A673 (cell line): ENCODE measurements around the gene PEAK3. TPM values are rescaled to one million over a fixed set of nuclear protein-coding genes. Genes with fewer than 3 reads are reported as not detected.
"Not testable (repeated sequence)": the region's sequence is repeated elsewhere in the genome, so short reads cannot be mapped to it uniquely, and the experiment has no call there.

Source experiments
- BruUV-seq: library from RNA; stranded (reverse); fragments of 400-500 nt; replicated peaks from 2 replicates; lab custom pipeline; 2021; lab: Mats Ljungman, UMichigan
- CTCF ChIA-PET: fragments of 300-600 bp; sonication (Branson Sonifier 250); formaldehyde crosslinking; loops from one replicate; lab custom pipeline; 2022; ENCODE audit warnings: antibody characterized with exemption; lab: Charles Lee
- POLR2A ChIA-PET: fragments of 300-600 bp; sonication (Branson Sonifier 250); formaldehyde crosslinking; loops from one replicate; lab custom pipeline; 2022; ENCODE audit warnings: antibody characterized with exemption; ENCODE audit not compliant: low non-redundant PET; lab: Charles Lee
- DNase-seq: peaks from one replicate; pipeline ENCODE4 v3.0.0-alpha.2; 2015; ENCODE audit warnings: low spot score
- H3K27ac ChIP-seq: fragments of 200-600 bp; sonication (generic); 2 replicates; pipeline ENCODE4 v1.5.1; 2016; ENCODE audit warnings: mixed run types, low read depth, mild to moderate bottlenecking, mixed read lengths, antibody characterized with exemption, low read length; ENCODE audit not compliant: poor library complexity, severe bottlenecking
- H3K27me3 ChIP-seq: fragments of 200-600 bp; sonication (generic); replicated peaks from 2 replicates; pipeline ENCODE4 v1.6.1; 2017; ENCODE audit warnings: mixed run types, low read depth, mild to moderate bottlenecking, mixed read lengths, antibody characterized with exemption, low read length; ENCODE audit not compliant: insufficient read depth, poor library complexity
- H3K36me3 ChIP-seq: fragments of 200-600 bp; sonication (generic); 2 replicates; pipeline ENCODE4 v1.6.1; 2016; ENCODE audit warnings: mixed run types, mild to moderate bottlenecking, mixed read lengths, antibody characterized with exemption, low read length; ENCODE audit not compliant: insufficient read depth, poor library complexity, severe bottlenecking
- H3K4me1 ChIP-seq: fragments of 200-600 bp; sonication (generic); 2 replicates; pipeline ENCODE4 v1.6.1; 2017; ENCODE audit warnings: mixed run types, mild to moderate bottlenecking, mixed read lengths, antibody characterized with exemption, low read length; ENCODE audit not compliant: insufficient read depth, poor library complexity, severe bottlenecking
- H3K4me3 ChIP-seq: fragments of 200-600 bp; sonication (generic); 2 replicates; pipeline ENCODE4 v1.5.1; 2016; ENCODE audit warnings: low read depth, mixed run types, mild to moderate bottlenecking, mixed read lengths, low read length; ENCODE audit not compliant: poor library complexity, severe bottlenecking
- H3K9me3 ChIP-seq: fragments of 200-600 bp; sonication (generic); 2 replicates; pipeline ENCODE4 v1.6.1; 2016; ENCODE audit warnings: mixed run types, low read depth, mild to moderate bottlenecking, mixed read lengths, antibody characterized with exemption, low read length; ENCODE audit not compliant: poor library complexity, severe bottlenecking
- CTCF ChIP-seq: fragments of 300-800, 200-600 bp; sonication (generic); conservative IDR thresholded peaks from 2 replicates; pipeline ENCODE4 v1.5.1; 2017; ENCODE audit warnings: low read depth, mild to moderate bottlenecking, antibody characterized with exemption, low read length, moderate library complexity, mixed read lengths
- EZH2 ChIP-seq: fragments of 200-600 bp; sonication (generic); IDR thresholded peaks from 2 replicates; pipeline ENCODE4 v1.6.1; 2017; ENCODE audit warnings: borderline replicate concordance, low read depth, mild to moderate bottlenecking, mixed read lengths, antibody characterized with exemption, low read length; ENCODE audit not compliant: poor library complexity, severe bottlenecking
- intact Hi-C: fragments of 100-400 bp; cut with micrococcal nuclease; formaldehyde crosslinking; loops from one replicate; pipeline ENCODE4 v1.10.0; 2022; ENCODE audit not compliant: unreplicated experiment
- total RNA-seq: library from RNA; stranded (reverse); gene quantifications from 2 replicates; pipeline ENCODE4 v1.2.3, GENCODE V29; 2021

The PEAK3 gene
- total RNA-seq, 1 experiment from 2014 or later: not detected

- no peaks in the 10 kb centered on the region for H3K9me3 ChIP-seq
- ChIA-PET POLR2A (no interaction called here), CTCF (no interaction called here)
- TF ChIP-seq EZH2 (no peak), CTCF (no peak)
- intact Hi-C loops: no loop called here
- no peak for DNase-seq
- peaks cover 33% of the 10 kb centered on the region for H3K27me3 ChIP-seq
- H3K36me3 ChIP-seq: no peaks in the 10 kb centered on the region
- peaks cover 7% of the 10 kb centered on the region for H3K4me1 ChIP-seq
- no TSS peak for BruUV-seq
- no peak overlapping the region for H3K4me3 ChIP-seq
- no peak overlapping the region for H3K27ac ChIP-seq
These were observed 4.6 kb upstream of the PEAK3 start for GRCh38 chr19:2286402-2287140.

- Histone ChIP-seq H3K27ac (no peak overlapping the region), H3K4me1 (no peaks in the 10 kb centered on the region), H3K4me3 (no peak overlapping the region), H3K27me3 (peaks cover 7% of the 10 kb centered on the region), H3K9me3 (no peaks in the 10 kb centered on the region), H3K36me3 (no peaks in the 10 kb centered on the region)
- intact Hi-C loops: no loop called here
- CTCF ChIA-PET: no interaction called here
- POLR2A ChIA-PET: no interaction called here
- no TSS peak for BruUV-seq
- TF ChIP-seq CTCF (no peak), EZH2 (no peak)
- DNase-seq: no peak
These were observed 2.0 kb upstream of the PEAK3 start for GRCh38 chr19:2283835-2284507.

DNA sequence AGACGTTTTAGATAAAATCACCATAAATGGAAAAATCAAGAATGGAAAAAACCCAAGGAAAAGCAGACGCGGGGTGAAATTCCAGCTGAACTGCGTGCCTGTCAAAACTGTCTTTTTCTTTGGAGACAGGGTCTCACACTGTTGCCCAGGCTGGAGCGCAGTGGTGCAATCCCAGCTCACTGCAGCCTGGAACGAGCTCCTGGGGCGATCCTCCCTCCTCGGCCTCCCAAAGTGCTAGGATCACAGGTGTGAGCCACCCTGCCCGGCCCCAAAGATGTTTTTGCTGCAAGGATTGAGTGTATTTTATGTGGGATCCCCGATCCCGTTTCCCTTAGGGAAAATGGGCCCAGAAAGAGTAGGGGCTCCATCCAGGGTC, 875 bp upstream of the PEAK3 start:
- no peak for TF ChIP-seq EZH2
- TF ChIP-seq CTCF: no peak
- POLR2A ChIA-PET: no interaction called here
- H3K27ac ChIP-seq: no peak overlapping the region

GRCh38 chr19:2281265-2282061, 512 bp downstream of the PEAK3 start:
- DNase-seq, H3K36me3 ChIP-seq, H3K4me3 ChIP-seq, BruUV-seq, CTCF ChIA-PET, H3K27me3 ChIP-seq, H3K9me3 ChIP-seq, intact Hi-C loops, H3K27ac ChIP-seq, H3K4me1 ChIP-seq: not testable (repeated sequence)
- POLR2A ChIA-PET: interaction anchor here (0.6 kb wide), 1 partner anchor 25 kb away, joined by 6 read pairs; the partner anchor contains the start of gene JSRP1

More for the DNA sequence above, 875 bp upstream of the PEAK3 start:
- Histone ChIP-seq H3K36me3 (no peaks in the 10 kb centered on the region), H3K27me3 (no peaks in the 10 kb centered on the region), H3K4me3 (no peak overlapping the region), H3K9me3 (no peaks in the 10 kb centered on the region), H3K4me1 (no peaks in the 10 kb centered on the region)
- no peak for DNase-seq
- BruUV-seq: no TSS peak
- CTCF ChIA-PET: interaction anchor here (0.6 kb wide), 1 partner anchor 13 kb away, joined by 3 read pairs; no protein-coding TSS in a partner anchor
- intact Hi-C loops: no loop called here
